WTC11 (cell line): ENCODE results near the gene PACSIN1.

ENCODE experiments used
- ATF3 ChIP-seq: sonication (generic); formaldehyde crosslinking; conservative IDR thresholded peaks from 2 replicates; pipeline ENCODE4 v1.8.1; 2022; ENCODE audit warnings: mild to moderate bottlenecking, missing genetic modification reagents
- ELF4 ChIP-seq: sonication (generic); formaldehyde crosslinking; IDR thresholded peaks from 2 replicates; pipeline ENCODE4 v1.8.1; 2022; ENCODE audit warnings: low read depth, mild to moderate bottlenecking, moderate library complexity, missing genetic modification reagents
- ESRRA ChIP-seq: sonication (generic); formaldehyde crosslinking; IDR thresholded peaks from 2 replicates; pipeline ENCODE4 v1.8.1; 2022; ENCODE audit warnings: mild to moderate bottlenecking, missing genetic modification reagents, borderline replicate concordance
- FOXJ3 ChIP-seq: sonication (generic); formaldehyde crosslinking; IDR thresholded peaks from 2 replicates; pipeline ENCODE4 v1.9.0; 2021; ENCODE audit warnings: missing genetic modification reagents, mild to moderate bottlenecking, borderline replicate concordance
- FOXP4 ChIP-seq: sonication (generic); formaldehyde crosslinking; IDR thresholded peaks from 2 replicates; pipeline ENCODE4 v1.8.0; 2022; ENCODE audit warnings: mild to moderate bottlenecking, missing genetic modification reagents
- MAX ChIP-seq: sonication (generic); formaldehyde crosslinking; IDR thresholded peaks from 2 replicates; pipeline ENCODE4 v1.8.0; 2022; ENCODE audit warnings: mild to moderate bottlenecking, missing genetic modification reagents
- PRDM15 ChIP-seq: sonication (generic); formaldehyde crosslinking; IDR thresholded peaks from 2 replicates; pipeline ENCODE4 v1.8.0; 2022; ENCODE audit warnings: missing genetic modification reagents
- SP1 ChIP-seq: sonication (generic); formaldehyde crosslinking; conservative IDR thresholded peaks from 2 replicates; pipeline ENCODE4 v1.8.1; 2022; ENCODE audit warnings: missing genetic modification reagents
- ZNF423 ChIP-seq: fragments of 250-450 bp; sonication (Bioruptor Pico); IDR thresholded peaks from 2 replicates; pipeline ENCODE4 v2.1.2; 2022; ENCODE audit warnings: mild to moderate bottlenecking, moderate library complexity
- ZSCAN18 ChIP-seq: fragments of 250-450 bp; sonication (Bioruptor Pico); IDR thresholded peaks from 2 replicates; pipeline ENCODE4 v2.1.2; 2022; ENCODE audit warnings: mild to moderate bottlenecking, moderate library complexity

GRCh38 chr6:34462010-34462409 is 3.9 kb upstream of the PACSIN1 start:
- TF ChIP-seq ELF4 (CRISPR knock-in tag) = no peak
- TF ChIP-seq FOXP4 (CRISPR knock-in tag) = no peak
- TF ChIP-seq ESRRA (CRISPR knock-in tag) = no peak
- TF ChIP-seq ZNF423 = no peak
- no peak for TF ChIP-seq ZSCAN18
- TF ChIP-seq MAX = no peak
- no peak for TF ChIP-seq SP1 (CRISPR knock-in tag)
- no peak for TF ChIP-seq PRDM15 (CRISPR knock-in tag)
- no peak for TF ChIP-seq ATF3 (CRISPR knock-in tag)
- TF ChIP-seq FOXJ3 = no peak
